GM18508 (cell line): ENCODE measurements around the gene ITGB6.

Experiments
- ATAC-seq: cut with Tn5 transposase; IDR thresholded peaks from one replicate; pipeline ENCODE4 v1.9.1; 2021; ENCODE audit warnings: moderate number of reproducible peaks; ENCODE audit not compliant: insufficient read depth, unreplicated experiment

Gene ITGB6, protein sequence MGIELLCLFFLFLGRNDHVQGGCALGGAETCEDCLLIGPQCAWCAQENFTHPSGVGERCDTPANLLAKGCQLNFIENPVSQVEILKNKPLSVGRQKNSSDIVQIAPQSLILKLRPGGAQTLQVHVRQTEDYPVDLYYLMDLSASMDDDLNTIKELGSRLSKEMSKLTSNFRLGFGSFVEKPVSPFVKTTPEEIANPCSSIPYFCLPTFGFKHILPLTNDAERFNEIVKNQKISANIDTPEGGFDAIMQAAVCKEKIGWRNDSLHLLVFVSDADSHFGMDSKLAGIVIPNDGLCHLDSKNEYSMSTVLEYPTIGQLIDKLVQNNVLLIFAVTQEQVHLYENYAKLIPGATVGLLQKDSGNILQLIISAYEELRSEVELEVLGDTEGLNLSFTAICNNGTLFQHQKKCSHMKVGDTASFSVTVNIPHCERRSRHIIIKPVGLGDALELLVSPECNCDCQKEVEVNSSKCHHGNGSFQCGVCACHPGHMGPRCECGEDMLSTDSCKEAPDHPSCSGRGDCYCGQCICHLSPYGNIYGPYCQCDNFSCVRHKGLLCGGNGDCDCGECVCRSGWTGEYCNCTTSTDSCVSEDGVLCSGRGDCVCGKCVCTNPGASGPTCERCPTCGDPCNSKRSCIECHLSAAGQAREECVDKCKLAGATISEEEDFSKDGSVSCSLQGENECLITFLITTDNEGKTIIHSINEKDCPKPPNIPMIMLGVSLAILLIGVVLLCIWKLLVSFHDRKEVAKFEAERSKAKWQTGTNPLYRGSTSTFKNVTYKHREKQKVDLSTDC

DNA sequence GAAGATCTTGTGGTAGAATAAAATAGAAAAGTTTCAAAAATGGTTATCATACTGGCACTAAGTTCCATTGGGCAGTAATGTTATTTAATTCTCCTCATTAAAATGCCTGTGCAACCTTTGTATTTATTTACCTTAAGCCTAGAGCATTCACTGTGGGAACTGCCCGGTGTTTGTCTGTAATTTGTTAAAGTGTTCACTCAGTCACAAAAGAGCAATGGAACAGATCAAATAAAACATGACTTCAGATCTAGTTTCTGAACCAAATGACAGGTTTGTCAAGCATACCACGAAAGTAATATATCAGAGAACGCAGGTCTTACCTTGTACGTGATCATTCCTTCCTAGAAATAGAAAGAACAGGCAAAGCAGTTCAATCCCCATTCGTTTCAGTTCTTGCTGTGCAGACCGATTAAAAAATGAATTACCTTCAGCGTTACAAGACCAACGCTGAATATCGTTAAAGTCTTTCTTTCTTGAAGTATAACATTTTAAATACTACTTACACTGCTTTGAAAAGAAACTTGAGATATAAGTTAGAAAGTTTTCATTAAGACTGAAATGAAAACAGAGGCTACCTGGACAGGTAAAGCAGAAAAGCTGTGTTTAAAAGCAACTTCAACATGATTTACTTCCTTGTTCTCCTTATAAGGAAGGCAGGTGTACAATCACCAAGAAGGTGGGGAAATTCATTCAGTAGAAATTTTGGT, at the start of gene ITGB6:
Gene ITGB6 (minus strand): TSS at position 590 of the 707 bp plus-strand sequence. CDS start 209 bp downstream, at position 381.
- no peak for ATAC-seq

DNA sequence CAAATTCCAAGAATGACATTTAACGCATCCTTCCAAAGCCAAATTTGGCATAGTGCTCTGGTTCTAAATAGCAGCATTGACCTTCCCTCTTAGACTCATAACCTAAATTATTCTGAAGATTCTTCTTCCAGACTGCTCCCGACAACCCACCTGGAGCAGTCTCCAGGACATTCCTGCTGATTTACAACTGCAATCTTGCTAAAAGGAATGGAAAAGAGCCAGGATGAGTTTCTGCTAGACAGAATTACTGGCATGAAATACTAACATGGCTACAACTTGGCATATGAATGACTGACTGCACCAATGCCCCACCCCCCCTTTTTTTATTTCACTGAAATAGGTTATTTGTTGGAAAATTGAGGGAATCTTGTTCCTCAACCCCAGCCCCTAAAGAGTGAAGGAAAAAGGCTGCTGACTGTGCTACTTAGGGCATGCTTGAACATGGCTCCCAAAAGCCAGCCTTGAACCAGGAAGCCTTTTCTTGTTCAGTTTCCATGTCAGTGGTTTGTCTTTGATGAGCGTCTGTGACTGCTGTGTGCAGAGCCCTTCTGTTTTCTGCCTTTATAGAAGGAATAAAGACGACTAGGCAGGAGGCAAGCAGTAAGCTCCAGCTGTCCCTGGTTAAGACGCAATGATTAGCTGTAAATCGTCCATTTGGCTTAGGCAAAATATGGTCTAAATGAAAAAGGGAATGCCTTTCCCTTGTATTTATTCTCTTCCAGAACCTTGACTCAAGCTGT, 47.4 kb upstream of the ITGB6 start:
- no peak for ATAC-seq

DNA sequence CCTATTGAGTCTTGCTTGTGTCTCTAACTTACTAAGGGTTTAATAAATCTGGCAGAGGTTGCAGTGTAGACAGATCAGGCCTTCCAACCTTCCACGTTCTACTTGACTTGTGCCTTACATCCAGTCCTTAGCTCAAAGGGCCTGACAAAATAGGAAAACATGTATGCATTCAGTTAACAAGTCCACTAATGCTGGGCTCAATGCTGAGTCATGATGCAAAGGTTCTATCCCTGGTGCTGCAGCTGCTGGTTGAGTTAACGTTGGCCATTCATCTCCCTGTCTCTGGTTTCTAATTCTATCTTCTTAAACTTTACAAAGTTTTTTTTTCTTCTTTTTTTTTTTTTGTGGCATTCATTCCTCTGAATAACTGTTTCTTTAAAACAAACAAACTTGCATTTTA, 46.3 kb upstream of the ITGB6 start:
- no peak for ATAC-seq

DNA sequence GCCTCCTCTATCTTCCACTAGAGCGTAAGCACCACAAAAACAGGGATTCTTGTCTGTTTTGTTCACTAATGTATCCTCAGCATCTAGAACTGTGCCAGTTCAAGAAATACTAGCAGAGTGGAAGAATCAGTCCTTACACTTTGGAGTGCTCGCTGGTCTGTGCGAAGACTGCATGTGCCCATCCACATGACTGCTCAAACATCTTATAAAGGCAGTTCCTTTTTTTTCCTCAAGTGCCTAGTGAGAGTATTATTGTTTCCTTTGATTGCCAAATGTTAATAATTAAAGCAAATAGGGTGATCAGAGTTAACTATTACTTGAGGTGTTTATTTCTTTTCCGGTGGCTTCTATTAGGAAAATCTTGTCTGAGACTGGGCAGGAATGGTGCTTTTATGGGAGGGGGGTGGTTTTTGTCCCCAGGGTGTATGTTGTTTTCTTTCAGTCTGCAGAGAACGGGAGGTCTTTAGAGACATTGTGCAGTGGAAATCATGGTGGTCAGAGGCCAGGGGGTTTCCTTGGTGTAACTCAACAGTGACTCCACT, 45.6 kb upstream of the ITGB6 start:
- ATAC-seq, result no peak

DNA sequence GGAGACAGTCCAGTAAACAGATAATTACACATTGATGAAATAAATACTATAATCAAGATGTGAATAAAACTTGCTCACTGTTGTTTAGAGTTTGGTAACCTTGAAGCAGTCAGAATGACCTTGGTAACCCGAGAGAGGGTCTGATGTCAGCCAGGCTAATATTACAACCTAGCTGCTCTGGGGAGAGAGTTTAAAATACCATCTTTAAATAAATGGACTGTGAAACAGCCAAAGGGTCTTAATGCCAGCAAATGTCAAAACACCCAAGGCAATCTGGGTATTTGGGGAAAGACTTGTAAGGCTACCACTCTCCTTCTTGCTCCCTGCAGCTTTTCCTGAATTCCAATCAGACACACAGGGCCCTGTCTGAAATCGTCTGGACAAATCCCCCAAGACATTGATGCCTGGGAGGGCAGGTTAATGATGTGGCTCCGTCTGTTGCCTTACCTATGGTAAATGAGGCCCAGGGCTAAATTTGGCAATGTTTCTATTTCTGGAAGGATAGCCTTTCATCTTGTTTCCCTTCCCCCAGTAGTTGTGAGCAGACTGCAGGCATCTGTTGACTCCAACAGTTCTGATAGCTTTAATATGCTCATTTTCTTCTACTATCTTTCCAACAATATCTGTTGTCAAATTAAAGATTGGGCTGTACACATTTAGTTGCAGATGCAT, 43.0 kb upstream of the ITGB6 start:
- ATAC-seq, result no peak

DNA sequence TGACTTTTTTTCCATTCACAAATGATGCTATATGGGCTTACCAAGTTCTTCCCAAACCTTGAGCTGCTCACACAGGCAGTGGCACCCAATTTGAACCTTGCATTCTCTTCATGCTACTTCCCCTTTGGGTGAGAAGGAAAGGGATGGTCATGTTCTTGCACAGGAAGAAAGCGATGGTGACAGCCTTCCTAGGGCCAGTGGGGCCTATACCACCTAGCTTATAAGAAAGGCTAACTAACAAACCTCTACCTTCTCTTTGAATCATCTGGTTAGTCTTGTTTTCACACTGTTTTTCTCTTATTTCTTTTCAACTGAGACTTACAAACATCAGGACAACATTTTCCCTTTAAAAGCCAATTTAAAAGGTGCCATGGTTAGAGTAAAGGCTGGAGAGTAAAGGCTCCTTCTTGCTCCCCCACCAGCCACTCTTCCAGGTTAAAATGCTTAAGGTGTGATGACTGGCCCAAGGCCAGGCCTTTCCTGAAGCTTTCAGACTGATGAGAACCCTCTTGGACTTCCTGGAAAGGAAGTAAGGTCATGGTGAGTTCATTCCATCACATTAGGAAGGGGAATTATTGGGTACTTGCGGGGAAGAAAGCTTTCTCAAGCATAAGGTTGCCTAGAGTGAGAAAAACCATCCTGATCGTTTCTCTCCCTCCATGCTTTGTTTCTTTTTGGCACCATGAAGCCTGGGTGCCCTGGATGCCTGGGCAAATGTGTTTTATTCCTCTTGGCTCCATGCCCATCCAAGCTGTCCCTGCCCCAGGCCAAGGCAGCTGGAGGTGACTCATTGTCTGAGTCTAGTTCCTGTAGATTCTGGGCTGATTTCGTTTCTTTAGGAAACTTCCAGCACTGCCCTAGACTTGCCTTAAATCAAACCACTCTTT, 41.4 kb upstream of the ITGB6 start:
- ATAC-seq, result no peak

DNA sequence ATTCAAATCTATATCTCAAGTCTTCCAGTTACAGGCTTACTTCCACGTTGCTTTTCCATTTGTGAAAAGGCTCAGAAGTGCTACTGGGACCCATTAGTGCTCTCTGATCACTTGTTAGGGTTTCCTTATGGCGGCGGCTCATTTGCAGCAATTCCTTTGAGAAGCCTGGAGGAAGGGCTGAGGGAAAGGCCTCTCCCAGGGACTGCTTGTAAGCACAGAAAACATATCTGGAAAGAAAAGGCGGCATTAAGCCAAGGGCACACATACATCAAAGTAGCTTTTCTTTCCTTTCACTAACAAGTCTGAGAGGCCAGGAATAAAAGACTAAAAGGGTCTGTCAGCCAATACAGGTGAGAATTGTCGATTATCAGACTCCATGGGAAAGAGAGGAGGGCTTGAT, 39.4 kb upstream of the ITGB6 start:
- ATAC-seq, result no peak

DNA sequence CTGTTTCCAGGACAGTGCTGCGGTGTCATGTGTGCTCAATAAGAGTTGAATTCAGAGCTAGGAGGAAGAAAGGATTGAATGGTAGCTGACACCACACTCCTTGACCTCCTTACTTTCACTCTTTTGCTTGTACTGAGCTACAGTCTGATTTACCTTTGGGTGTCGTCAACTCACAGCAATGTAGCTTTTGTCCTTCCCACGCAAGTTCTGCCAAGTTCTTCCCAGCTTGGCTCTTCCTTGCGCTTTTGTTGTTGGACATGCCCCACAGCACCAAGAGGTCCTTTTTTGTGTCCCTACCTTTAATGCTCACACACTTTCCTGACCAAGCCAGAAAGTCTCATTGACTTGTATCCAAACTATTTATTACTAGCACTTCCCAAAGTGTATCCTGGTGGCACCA, 38.3 kb upstream of the ITGB6 start:
- ATAC-seq, result no peak

DNA sequence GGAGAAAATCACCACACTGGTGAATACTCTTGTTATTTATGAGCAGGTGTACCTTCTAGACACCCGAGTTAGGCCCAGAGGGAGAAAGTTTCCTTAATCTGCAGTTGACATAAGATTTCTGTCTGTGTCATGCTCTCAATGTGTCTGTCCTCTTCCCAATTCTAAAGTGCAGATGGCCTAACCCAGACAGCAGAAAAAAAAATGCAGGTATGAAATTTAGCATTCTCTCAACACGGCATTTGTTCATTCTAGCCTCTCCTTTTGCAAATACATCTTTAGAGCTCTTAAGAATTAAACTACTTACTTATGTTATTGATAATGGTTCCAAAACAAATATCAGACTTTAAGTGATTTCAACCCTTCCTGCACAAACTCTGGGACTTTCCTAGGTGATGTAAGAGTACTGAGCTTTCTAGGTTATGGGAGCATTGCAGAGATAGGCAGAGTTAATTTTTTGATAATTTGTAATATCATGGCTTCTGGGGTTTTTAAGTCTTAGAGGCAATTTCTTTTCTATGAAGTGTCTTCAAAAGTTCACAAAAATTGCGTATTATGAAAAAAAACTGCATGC, 32.9 kb upstream of the ITGB6 start:
- ATAC-seq, result no peak

DNA sequence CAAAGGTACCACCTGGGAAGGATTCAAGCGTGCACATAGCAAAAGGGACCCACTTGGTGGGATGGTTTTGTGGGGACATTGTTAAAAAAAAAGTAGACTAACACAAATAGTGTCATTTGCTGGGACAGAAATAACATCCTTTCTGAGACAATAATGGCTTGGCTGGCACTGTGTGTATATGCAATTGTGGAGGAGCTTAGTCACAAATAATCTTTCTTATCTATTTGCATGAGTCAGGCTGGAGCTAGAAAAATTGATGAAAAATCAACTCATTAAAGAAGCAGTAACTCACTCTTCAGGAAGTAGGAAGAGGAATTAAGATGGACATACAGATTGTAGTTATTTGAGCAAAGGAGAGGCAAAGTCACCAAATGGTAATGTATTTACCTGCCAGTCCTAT, 29.5 kb upstream of the ITGB6 start:
- ATAC-seq, result no peak

DNA sequence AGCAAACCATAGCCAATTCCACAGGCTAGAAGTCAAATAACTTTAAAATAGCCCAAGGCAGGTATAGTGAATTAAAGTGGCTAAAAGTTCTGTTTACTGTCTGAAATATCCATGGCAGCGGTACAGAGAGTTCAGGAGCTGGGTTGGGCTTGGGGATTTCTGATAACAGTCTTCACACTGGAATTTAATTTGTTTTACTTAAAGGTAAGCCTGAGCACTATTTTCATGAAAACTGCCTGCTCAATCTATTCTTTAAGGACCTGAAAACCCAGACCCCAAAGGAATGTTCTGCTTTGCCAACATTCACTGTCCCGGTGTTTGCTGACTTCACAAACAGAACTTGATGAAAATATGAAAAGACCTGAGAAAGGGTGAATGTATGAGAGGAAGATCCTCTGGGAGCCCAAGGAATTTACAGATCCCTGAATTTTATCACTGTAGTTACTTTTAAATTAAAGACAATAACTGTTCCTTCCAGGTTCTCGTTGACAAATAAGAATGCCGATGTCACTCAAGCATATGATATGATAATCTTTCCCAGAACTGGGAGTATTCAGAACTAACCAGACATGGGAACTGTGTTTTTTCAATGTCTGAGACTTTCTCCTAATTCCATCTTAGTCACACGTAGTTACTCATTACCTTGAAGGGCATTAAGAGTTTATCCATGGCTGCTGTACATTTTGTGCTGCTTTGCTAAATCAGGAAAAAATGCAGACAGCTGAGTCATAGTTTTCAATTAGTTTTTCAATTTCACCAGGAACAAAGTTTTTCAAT, 28.3 kb upstream of the ITGB6 start:
- no peak for ATAC-seq

DNA sequence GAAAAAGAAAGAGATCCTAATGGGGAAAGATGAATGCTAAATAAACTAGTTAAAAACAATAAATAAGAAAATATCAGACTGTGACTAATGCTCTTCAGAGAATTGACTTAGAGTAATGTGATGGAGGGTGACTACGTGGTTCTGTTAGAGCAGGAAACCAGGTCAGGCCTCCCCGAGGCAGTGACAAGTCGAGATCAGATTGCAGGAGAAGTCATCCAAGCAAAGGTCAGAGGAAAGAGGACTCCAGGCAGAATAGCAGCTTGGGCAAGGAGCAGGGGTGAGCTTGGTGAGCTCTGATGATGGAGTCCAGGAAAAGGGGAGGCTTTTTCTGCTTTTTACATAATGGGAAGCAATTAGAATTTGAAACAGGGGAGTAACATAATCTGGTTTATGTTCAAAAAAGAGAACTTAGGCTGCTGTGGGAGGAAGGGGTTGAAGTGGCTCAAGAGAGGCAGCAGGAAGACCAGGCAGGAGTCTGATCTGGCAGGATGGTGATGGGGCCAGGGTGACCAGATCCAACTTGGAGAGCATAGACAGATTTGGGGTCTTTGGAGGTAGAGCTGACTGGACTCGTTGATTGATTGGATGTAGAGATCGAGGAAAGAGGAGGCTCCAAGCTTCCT, 27.3 kb upstream of the ITGB6 start:
- no peak for ATAC-seq

DNA sequence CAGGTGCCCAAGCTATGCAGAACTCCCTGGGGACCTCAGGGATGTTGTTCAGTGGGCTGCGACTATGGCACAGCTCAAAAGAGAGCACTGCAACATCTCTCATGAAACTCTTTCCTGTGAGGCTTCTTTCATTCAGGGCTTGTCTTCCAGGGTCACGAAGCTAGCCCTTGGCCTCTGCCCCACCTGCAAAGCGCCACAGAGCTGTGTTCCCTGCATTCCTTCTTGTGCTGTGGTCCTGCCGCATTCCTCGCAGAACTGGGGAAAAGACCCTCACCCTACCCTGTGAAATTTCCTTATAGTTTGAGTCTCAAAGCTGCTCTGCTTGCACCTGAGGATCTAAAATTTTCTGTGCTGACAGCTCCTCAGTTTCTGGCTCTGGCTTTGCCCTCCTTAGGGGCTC, 26.3 kb upstream of the ITGB6 start:
- no peak for ATAC-seq

DNA sequence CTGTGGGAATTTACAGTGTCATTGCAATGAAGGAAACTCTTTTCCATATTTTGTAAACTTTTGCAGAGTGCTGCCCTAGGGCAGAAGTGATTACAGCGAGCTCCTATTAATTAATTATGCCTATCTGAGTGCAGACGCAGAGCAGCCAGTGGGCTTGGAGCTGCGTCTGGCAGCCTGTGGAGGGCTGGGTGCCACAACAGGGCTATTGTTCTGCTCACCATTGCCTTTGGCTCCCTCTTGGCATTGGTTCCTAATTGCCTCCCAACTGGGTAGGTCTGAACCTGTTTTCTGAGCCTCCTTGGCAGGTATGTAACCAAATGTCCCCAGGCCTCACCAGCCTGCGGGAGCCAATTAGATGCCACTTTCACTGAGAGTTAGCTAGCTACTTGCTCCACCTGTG, 25.6 kb upstream of the ITGB6 start:
- ATAC-seq, result no peak

DNA sequence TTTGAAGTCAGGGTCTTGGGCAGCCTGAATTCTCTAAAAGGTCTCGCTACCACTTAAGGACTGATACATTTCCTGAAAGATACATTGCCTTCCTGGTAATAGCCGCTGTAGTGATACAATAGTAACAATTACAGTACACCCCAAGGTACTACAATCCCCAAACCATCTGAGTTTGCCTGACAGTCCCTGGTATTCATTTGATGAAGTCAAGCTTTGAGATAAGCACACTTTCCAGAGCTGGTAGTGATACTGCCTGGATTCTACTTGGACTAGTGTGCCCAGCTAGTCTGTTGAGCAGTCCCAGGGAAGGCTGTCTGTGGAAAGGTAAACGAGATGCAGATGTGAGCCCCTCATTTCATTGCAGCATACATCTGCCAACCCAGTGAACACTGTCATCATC, 24.4 kb upstream of the ITGB6 start:
- ATAC-seq, result no peak

DNA sequence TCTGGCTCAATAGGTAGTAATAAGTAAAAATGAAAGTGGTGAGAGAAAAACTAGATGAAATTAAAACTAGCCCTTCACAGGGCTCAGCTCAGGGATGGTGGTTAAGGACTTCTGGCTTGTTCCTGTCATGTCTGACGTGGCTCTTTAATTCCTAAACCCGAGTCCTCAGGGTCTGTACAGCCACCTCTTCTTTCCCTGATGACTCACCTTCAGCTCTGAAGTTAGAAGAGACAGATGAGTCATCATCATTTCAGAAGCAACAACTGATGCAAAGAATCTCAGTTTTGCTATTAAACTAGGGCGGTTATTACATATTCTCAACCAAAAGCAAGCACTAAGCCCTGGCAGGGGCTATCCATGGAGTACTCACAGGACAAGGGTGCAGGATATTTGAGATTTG, 24.0 kb upstream of the ITGB6 start:
- ATAC-seq, result peak; percentile 94

DNA sequence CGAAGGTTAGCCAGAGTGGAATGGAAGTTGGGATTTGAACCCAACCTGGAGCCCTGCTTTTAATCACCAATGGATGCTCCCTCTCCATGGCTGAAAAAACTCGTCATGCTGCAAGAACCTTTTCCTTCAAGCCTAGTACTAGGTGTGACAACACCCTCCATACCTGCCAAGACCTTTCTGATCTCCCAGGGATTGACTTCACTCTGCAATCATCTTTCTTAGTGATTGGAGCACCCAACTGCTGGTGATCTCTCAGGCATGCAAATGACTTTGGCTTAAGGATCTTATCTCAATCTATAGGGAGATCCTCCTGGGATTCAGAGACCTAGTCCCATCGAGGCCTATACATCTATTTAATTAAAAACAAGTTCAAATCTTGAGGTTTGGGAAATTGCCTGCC, 23.5 kb upstream of the ITGB6 start:
- no peak for ATAC-seq
